GM18498 (cell line): ENCODE data around the gene PTPRK.
"Not testable (repeated sequence)": the region's sequence is repeated elsewhere in the genome, so short reads cannot be mapped to it uniquely, and the experiment has no call there.

Experiments
- ATAC-seq: cut with Tn5 transposase; IDR thresholded peaks from one replicate; pipeline ENCODE4 v1.9.1; 2021; ENCODE audit warnings: mild to moderate bottlenecking, moderate library complexity; ENCODE audit not compliant: unreplicated experiment

The PTPRK gene

DNA sequence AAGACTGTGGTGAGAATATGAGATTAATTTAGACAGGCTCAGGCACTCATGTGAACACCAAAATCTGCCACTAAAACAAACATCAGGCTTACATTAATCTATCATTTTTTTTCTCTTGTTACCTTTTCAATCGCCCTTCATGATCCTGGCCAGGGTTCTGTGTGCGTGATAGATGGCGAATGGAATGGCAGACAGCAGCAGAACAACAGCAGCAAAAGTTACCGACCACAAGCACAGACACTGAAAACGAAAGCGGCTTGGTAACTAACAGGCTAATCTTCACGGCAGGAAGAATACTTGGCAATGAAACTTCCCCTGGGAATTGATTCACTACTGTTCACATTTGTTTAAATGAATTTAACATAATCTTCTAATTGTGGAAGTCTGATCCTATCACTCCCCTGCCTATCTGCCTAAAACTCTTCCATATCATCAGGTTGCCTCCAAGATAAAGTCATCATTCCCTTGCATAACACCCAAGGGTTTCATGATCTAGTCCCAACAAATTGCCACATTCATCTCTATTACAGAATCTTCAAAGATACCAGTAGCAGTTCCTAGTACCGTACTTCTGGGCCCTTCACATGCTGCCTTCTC is 28.7 kb downstream of the PTPRK start:
- ATAC-seq = no peak

DNA sequence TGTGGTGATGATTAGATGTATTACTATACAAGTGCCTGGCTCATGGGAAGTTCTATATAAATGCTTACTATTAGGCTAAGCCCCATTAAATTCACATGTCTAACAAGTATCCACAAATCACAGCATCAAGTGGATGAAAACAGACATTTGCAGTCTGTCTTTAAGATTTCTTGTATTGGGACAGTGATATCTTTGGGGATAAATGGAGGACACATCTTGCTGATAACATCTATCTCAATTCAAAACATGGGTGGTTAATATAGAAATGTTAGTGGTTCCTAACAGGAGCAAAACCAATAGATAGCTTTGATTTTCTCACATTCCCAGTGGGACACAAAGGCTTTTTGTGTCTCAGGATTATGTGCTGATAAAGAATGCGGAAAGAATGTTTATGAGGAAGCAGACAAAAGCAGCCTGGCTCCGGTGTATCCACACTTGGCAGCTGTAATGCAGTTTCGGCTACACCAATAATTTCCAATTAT is 29.3 kb downstream of the PTPRK start:
- ATAC-seq = no peak

GRCh38 chr6:128487746-128488145 is 32.7 kb downstream of the PTPRK start:
- ATAC-seq = no peak

DNA sequence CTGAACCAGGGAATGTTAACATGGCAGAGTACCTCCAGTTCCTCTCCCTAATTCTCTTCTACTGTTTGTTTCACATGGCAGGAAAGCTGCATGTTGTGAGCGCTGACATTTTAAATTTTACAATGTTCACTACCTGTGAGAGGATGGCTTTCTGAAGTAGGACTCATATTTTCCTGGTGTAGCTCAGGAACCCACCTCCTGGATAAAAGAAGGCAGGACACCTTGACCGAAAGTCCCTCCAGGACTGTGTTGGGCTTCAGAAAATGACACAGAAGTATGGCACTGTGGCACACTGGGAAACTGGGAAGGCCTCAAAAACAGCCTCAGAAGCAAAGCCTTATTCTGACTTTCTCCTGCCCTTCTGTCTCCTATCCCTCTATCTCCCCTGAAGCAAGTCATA is 33.3 kb downstream of the PTPRK start:
- ATAC-seq = no peak

DNA sequence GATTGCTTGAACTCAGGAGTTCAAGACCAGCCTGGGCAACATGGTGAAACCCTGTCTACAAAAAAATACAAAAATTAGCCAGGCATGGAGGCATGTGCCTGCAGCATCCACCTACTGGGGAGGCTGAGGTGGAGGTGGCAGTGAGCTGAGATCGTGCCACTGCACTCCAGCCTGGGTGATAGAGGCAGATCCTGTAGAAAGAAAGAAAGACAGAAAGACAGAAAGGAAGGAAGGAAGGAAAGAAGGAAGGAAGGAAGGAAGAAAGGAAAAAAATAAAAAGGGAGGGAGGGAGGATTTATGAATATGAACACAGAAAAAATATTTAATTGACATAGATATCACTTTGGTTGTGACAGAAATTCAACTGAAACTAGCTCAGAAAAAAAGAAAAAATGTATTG is 33.8 kb downstream of the PTPRK start:
- ATAC-seq = not testable (repeated sequence)

- no peak for ATAC-seq
These were observed 36.8 kb downstream of the PTPRK start for GRCh38 chr6:128483472-128484135.

GRCh38 chr6:128482642-128483041 is 37.8 kb downstream of the PTPRK start:
- no peak for ATAC-seq

GRCh38 chr6:128479991-128480390 is 40.4 kb downstream of the PTPRK start:
- no peak for ATAC-seq

GRCh38 chr6:128479048-128479666 is 41.2 kb downstream of the PTPRK start:
- ATAC-seq = no peak

DNA sequence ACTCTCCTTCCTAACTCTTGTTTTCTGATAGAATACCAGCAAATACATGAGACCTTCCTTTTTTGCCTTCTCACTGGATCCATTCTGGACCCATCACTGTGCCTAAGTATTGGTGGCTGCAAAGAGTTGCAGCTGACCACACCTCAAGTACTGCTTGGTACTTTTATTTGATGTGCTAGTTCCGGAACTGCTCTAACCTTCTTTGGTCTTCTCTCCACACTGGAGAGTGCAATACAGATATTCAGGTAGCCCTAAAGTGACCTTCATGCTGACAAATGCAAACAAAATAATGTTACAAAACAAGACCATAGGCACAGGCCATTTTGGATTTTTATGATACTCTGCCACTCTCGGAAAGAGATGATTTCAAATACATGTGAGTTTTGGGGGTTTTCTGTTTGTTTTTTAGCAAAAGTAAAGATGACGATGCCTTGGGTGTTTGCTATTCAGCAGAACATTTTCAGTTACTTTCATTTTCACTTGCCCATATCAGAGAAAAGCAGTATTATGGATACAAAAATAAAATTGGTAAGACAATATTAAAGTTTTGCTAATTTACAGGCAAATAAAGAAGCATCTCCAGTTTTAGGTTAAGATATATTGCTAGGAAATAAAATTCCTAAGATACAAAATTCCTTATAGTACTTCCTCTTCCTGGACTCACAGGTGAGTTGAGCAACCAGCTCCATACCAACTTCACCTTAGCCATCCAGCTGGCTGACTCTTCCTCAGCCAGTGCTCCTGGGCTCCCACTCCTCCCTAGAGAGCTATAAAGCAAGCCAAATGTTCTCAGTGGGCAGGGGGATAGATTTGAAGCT is 42.0 kb downstream of the PTPRK start:
- no peak for ATAC-seq

DNA sequence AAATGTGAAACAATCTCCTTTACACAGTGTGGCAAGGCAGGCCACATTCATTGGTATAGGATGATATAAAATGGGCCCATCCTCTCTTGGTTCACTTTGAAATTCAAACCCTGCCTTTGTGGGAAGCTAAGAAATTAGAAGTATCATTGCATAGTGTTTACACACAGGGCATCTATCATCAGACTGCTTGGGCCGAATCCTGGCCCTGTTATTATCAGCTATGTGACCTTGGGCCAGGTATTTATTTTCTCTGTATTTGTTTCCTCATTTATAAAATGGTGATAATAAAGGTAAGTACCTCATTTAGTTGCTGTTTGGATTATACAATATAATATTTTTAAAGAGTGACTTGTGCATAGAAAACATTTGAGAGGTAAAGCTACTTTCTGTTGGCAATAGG is 45.5 kb downstream of the PTPRK start:
- no peak for ATAC-seq

DNA sequence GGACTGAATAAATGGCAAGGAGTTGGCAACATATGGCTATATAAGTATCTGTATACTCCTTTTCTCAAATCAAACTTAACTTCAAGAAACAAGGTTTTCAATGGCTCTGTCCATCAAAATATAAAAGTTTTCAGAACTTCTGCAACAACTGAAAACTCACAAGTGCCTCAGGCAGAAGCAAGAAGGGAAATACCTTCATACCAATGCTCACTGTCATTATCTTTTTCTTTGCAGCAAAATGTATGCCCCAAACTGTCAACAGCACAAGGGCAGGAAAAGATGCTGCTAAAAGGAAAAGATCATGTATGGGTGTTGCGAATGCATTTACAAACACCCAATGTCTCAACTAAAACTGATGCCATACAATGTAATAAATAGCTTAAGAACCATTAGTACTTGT is 45.9 kb downstream of the PTPRK start:
- no peak for ATAC-seq

- no peak for ATAC-seq
These were observed 48.5 kb downstream of the PTPRK start for GRCh38 chr6:128471907-128472306.

DNA sequence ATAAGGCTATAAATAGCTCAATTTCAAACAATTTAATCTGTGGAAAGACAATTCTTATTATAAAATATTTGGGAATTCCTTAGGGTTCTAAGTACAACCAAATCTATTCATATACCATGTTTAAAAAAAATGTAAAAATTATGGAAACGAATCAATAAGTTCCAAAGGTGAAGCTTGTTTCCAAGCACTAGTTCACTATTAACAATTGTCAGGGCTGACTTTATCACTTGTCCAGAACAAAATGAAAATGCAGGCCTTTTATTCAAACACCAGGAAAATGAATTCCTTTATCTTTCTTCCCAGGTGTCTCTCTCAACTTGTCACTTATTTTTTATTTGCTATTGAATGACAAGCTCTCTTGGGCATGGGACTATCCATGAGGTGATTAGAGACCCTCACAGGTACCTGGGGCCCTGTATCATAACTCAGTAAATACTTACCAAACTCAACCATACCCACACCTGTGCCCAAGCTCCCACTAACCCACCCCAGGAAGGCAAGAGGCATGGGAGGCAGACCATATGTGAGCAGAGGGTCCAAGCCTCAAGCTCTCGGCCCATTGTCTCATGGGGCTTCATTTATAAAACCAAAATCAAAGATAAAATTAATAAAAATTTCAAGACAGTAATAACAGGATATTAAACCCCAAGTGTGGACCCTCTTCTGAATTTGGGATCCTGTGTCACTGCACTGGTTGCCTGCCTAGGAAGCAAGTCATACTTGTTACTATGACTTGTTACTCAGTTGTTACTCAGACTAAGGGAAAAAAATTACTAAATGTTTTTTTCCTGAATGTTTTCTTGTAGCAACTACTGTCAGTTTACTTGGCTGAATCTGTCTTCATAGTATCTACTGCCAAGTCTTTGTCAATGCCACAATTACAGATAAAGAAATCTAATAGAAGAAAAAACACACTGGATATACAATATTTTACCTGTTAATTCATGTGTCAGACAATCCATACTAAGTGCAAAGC is 54.7 kb downstream of the PTPRK start:
- no peak for ATAC-seq

DNA sequence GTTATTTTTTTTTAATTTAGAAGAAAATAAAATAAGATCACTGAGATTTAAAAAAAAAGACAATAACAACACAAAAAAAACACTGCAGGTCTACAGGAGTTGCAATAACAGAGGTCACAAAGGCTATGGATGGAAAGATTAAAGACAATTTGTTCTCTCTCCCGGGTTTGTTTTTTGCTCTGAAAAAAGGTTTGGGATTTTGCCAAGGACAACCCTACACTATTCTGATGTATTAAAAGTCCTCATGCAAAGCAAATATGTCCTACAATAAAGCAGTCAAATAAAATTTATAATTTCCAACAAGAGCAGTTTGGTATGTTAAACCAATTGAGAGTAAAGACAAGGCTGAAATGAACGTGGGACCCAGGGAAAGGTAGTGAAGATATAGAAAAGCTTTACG is 55.6 kb downstream of the PTPRK start:
- ATAC-seq = no peak

DNA sequence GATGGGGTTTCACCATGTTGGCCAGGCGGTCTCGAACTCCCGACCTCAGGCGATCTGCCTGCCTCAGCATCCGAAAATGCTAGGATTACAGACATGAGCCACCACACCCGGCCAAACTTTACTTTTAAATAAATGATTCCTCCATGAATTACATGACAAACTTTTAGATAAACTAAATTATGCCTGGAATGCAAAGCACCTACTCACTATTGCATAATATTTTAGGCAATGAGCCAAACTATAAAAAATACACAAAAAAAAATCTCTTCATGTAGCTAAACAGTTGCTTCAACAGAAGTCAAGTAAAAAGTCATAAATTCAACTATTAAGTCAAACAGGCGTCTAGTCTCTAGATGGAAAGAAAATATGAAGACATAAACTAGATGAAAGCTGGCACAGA is 56.5 kb downstream of the PTPRK start:
- no peak for ATAC-seq

DNA sequence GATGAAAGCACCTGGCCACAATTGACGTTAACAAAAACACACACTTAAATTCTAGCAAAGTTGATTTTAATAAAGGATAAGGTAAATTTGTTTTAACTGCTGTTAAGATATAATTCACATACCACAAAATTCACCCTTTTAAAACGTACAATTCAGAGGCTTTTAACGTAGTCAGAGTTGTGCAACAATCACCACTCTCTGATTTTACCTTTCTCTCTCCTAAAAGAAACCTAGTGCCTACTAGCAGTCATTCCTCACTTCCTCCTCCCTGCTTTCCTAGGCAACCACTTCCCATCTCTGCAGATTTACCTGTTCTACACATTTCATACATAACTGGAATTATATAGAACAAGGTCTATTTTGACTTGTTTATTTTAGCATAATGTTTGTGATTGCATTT is 58.9 kb downstream of the PTPRK start:
- no peak for ATAC-seq

DNA sequence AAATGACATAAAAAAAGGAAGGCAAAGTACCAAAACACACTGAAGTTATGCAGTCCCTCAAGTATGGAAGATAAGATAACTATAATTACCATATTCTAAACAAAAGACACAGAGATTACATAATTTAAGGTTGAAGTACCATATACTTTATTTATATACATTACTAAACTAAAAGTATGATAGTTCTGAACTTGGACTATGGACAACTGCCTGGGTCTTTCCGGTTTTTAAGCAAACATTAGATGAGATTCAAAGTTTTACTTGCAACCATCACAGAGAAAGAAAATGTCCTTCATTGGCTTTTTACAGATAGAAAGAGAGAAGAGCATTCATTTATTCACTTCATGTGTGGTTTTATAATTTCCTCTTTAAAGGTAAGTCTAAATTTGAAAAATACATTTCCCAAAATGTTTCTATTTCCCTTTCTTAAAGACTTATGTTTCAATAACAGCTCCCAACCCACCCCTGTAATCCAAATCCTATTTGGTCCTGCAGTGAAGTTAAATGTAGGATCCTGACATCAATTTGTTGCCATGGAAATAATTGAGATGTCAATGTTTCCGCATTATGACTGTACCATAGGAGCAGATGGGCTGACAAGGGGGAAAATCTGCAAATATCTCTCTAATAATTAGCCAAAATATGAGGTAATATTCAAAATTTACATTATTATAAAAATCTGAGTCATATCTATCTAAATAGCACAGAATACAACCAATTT is 63.7 kb downstream of the PTPRK start:
- no peak for ATAC-seq

DNA sequence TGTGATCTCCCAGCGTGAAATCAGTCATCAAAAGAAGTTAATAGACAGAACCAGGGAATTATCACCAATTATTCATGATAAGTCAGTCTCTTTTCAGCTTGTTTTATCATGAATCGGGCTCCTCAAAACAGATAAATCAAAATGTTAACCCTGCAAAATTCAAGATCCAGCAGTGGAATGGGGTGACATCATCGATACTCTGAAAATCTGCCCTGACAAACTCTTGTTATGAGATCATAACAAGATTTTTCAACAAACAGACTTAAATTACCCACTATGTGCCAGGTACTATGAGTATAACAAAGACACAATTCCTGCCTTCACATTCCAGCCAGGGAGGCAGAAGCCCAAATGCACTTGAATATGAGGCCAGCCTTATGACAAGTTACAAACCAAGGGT is 64.4 kb downstream of the PTPRK start:
- ATAC-seq = no peak

- ATAC-seq = no peak
These were observed 67.7 kb downstream of the PTPRK start for GRCh38 chr6:128452713-128453112.
